ENCODE measurements around the gene CADM1. TPM values are rescaled to one million over a fixed set of nuclear protein-coding genes. Genes with fewer than 3 reads are reported as not detected.

Gene CADM1
- total RNA-seq, 1 donor from 2014 or later, result 35.0 TPM

- Histone ChIP-seq H3K4me3 (ENCODE audit: low read length in 3 of 3) (no peak overlapping the region), H3K27ac (ENCODE audit: low read depth, low read length) (no peak overlapping the region), H3K9ac (ENCODE audit: low read depth in 1 of 3, low read length in 3 of 3) (no peak overlapping the region), H3K4me1 (ENCODE audit: control insufficient read depth in 3 of 3, insufficient read depth in 3 of 3, low read length in 3 of 3) (no peaks in the 10 kb centered on the region), H3K36me3 (ENCODE audit: control insufficient read depth in 3 of 3, insufficient read depth in 3 of 3, low read length in 3 of 3) (no peaks in the 10 kb centered on the region), H3K27me3 (ENCODE audit: control insufficient read depth in 3 of 3, insufficient read depth in 3 of 3, low read length in 3 of 3) (no peaks in the 10 kb centered on the region), H3K9me3 (ENCODE audit: control insufficient read depth in 3 of 3, low read length in 3 of 3) (no peaks in the 10 kb centered on the region)
Observed at GRCh38 chr11:115466122-115466521, 38.1 kb downstream of the CADM1 start.

- Histone ChIP-seq H3K36me3 (ENCODE audit: control insufficient read depth in 3 of 3, insufficient read depth in 3 of 3, low read length in 3 of 3) (no peaks in the 10 kb centered on the region), H3K9me3 (ENCODE audit: control insufficient read depth in 3 of 3, low read length in 3 of 3) (no peaks in the 10 kb centered on the region), H3K9ac (ENCODE audit: low read depth in 1 of 3, low read length in 3 of 3) (no peak overlapping the region), H3K27me3 (ENCODE audit: control insufficient read depth in 3 of 3, insufficient read depth in 3 of 3, low read length in 3 of 3) (no peaks in the 10 kb centered on the region), H3K4me1 (ENCODE audit: control insufficient read depth in 3 of 3, insufficient read depth in 3 of 3, low read length in 3 of 3) (no peaks in the 10 kb centered on the region), H3K27ac (ENCODE audit: low read depth, low read length) (no peak overlapping the region), H3K4me3 (ENCODE audit: low read length in 3 of 3) (no peak overlapping the region)
Observed at GRCh38 chr11:115464269-115464668, 39.9 kb downstream of the CADM1 start.

- Histone ChIP-seq H3K9me3 (ENCODE audit: control insufficient read depth in 3 of 3, low read length in 3 of 3) (no peaks in the 10 kb centered on the region), H3K4me1 (ENCODE audit: control insufficient read depth in 3 of 3, insufficient read depth in 3 of 3, low read length in 3 of 3) (no peaks in the 10 kb centered on the region), H3K36me3 (ENCODE audit: control insufficient read depth in 3 of 3, insufficient read depth in 3 of 3, low read length in 3 of 3) (no peaks in the 10 kb centered on the region), H3K27me3 (ENCODE audit: control insufficient read depth in 3 of 3, insufficient read depth in 3 of 3, low read length in 3 of 3) (no peaks in the 10 kb centered on the region), H3K4me3 (ENCODE audit: low read length in 3 of 3) (no peak overlapping the region), H3K27ac (ENCODE audit: low read depth, low read length) (no peak overlapping the region), H3K9ac (ENCODE audit: low read depth in 1 of 3, low read length in 3 of 3) (no peak overlapping the region)
Observed at GRCh38 chr11:115463606-115464005, 40.6 kb downstream of the CADM1 start.

DNA sequence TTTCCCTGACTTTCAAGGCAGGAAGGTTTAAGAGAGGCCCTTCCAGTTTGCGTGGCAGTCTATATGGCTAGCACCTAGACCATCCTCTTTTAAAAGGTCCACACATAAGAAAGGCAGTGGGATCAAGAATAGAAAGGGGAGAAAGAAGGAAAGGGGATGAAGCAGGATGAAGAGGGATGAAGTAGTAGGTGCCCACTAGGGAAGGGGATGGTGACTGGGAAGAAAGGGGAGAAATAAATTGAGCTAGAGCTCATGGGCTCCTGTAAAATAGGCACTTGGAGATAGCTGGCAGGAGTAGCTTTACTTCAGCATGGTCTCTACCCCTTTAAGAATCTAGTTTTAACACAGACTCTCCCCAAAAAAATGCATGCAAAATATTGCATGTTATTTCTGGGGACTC lies 41.5 kb downstream of the CADM1 start:
- H3K4me1 ChIP-seq (ENCODE audit: control insufficient read depth in 3 of 3, insufficient read depth in 3 of 3, low read length in 3 of 3), result no peaks in the 10 kb centered on the region
- no peaks in the 10 kb centered on the region for H3K36me3 ChIP-seq (ENCODE audit: control insufficient read depth in 3 of 3, insufficient read depth in 3 of 3, low read length in 3 of 3)
- H3K27ac ChIP-seq (ENCODE audit: low read depth, low read length), result no peak overlapping the region
- H3K9me3 ChIP-seq (ENCODE audit: control insufficient read depth in 3 of 3, low read length in 3 of 3), result no peaks in the 10 kb centered on the region
- no peak overlapping the region for H3K9ac ChIP-seq (ENCODE audit: low read depth in 1 of 3, low read length in 3 of 3)
- no peaks in the 10 kb centered on the region for H3K27me3 ChIP-seq (ENCODE audit: control insufficient read depth in 3 of 3, insufficient read depth in 3 of 3, low read length in 3 of 3)
- H3K4me3 ChIP-seq (ENCODE audit: low read length in 3 of 3), result no peak overlapping the region

DNA sequence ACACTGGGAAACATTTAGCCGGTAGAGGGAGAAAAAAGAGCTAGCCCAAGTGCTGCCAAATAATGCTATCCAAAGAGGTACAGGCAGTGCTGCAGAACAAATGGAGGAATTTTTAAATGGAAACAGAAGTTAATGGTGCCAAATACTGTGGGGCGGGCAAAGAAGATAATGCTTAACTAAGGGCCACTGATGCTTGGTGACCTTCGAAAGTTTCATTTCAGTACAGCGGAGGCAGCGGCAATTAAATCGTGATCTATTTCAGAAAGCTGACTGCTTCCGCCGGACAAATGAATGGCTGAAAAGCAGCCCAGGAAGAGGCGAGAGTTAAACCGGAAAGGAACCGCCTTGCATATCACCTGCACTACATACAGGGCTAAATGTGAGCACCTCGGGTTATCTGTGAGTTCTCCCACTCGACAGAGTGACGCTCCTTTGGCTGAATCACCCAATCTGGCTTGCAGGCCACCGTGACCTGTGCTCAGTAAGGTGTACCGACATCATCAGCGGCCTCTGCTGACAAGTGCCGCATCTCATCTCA lies 42.1 kb downstream of the CADM1 start:
- Histone ChIP-seq H3K9ac (ENCODE audit: low read depth in 1 of 3, low read length in 3 of 3) (no peak overlapping the region), H3K27me3 (ENCODE audit: control insufficient read depth in 3 of 3, insufficient read depth in 3 of 3, low read length in 3 of 3) (no peaks in the 10 kb centered on the region), H3K4me1 (ENCODE audit: control insufficient read depth in 3 of 3, insufficient read depth in 3 of 3, low read length in 3 of 3) (no peaks in the 10 kb centered on the region), H3K36me3 (ENCODE audit: control insufficient read depth in 3 of 3, insufficient read depth in 3 of 3, low read length in 3 of 3) (no peaks in the 10 kb centered on the region), H3K4me3 (ENCODE audit: low read length in 3 of 3) (no peak overlapping the region), H3K27ac (ENCODE audit: low read depth, low read length) (no peak overlapping the region), H3K9me3 (ENCODE audit: control insufficient read depth in 3 of 3, low read length in 3 of 3) (no peaks in the 10 kb centered on the region)

DNA sequence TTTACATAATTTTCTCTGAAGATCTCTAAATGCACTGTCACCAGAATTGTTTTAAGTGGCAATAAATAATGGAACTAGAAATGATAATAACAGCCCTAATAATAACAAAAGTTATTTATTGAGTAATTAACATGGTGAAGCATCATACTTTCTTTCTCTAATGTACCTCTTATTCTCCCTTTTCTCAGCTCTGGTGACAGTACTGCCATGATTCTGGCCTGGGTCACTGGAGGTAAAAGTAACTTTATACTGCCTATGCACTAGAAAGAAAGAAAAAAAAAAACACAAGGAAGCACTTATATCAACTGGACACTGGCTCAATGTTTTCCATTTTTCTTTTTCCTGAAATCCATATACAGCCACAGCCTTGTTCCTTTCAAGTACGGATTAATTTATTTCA lies 43.7 kb downstream of the CADM1 start:
- H3K27ac ChIP-seq (ENCODE audit: low read depth, low read length), result no peak overlapping the region
- no peak overlapping the region for H3K4me3 ChIP-seq (ENCODE audit: low read length in 3 of 3)
- H3K9ac ChIP-seq (ENCODE audit: low read depth in 1 of 3, low read length in 3 of 3), result no peak overlapping the region
- H3K9me3 ChIP-seq (ENCODE audit: control insufficient read depth in 3 of 3, low read length in 3 of 3), result no peaks in the 10 kb centered on the region
- H3K36me3 ChIP-seq (ENCODE audit: control insufficient read depth in 3 of 3, insufficient read depth in 3 of 3, low read length in 3 of 3), result no peaks in the 10 kb centered on the region
- H3K4me1 ChIP-seq (ENCODE audit: control insufficient read depth in 3 of 3, insufficient read depth in 3 of 3, low read length in 3 of 3), result peaks cover 0 to 3% (median 0%) of the 10 kb centered on the region in 3 donors
- no peaks in the 10 kb centered on the region for H3K27me3 ChIP-seq (ENCODE audit: control insufficient read depth in 3 of 3, insufficient read depth in 3 of 3, low read length in 3 of 3)

DNA sequence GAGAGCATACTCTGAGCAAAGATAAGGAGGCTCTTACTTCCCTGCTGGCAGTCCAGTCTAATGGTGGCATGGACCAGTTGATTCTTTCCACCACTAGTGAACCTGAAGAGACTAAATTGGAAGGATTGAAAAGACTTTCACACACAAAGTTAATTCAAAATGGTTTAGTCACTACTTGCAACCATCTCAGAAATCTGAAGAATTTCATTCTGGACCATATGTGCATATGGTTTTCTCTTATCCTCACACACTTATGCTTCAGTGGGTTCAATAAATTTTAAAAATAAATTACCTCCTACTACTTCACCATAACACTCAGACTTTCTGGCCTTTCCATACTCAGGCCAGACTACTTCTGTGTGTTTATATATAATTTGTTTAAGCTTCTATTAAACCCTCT lies 44.7 kb downstream of the CADM1 start:
- Histone ChIP-seq H3K9ac (ENCODE audit: low read depth in 1 of 3, low read length in 3 of 3) (no peak overlapping the region), H3K27ac (ENCODE audit: low read depth, low read length) (no peak overlapping the region), H3K4me1 (ENCODE audit: control insufficient read depth in 3 of 3, insufficient read depth in 3 of 3, low read length in 3 of 3) (peaks cover 0 to 3% (median 0%) of the 10 kb centered on the region in 3 donors), H3K9me3 (ENCODE audit: control insufficient read depth in 3 of 3, low read length in 3 of 3) (no peaks in the 10 kb centered on the region), H3K36me3 (ENCODE audit: control insufficient read depth in 3 of 3, insufficient read depth in 3 of 3, low read length in 3 of 3) (no peaks in the 10 kb centered on the region), H3K27me3 (ENCODE audit: control insufficient read depth in 3 of 3, insufficient read depth in 3 of 3, low read length in 3 of 3) (no peaks in the 10 kb centered on the region), H3K4me3 (ENCODE audit: low read length in 3 of 3) (no peak overlapping the region)

DNA sequence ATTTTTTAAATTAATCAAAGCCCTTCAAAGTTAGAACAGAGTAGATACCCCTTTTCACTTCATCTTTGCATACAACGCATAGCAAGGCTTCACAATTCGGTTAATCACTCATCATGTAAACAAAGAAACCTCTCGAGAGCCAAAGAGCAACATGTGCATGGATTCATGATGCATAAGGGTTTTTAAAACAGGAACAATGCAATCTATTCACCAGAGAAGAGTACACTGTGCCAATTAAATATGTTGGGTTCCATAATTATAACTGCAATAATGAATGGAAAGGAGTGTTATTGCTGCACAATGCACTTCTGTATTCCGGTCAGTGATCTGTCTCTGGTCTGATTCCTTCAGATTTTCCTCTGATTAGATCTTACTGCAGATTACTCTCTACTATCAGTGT lies 45.3 kb downstream of the CADM1 start:
- Histone ChIP-seq H3K4me1 (ENCODE audit: control insufficient read depth in 3 of 3, insufficient read depth in 3 of 3, low read length in 3 of 3) (peaks cover 0 to 3% (median 0%) of the 10 kb centered on the region in 3 donors), H3K4me3 (ENCODE audit: low read length in 3 of 3) (no peak overlapping the region), H3K36me3 (ENCODE audit: control insufficient read depth in 3 of 3, insufficient read depth in 3 of 3, low read length in 3 of 3) (no peaks in the 10 kb centered on the region), H3K9ac (ENCODE audit: low read depth in 1 of 3, low read length in 3 of 3) (no peak overlapping the region), H3K27ac (ENCODE audit: low read depth, low read length) (no peak overlapping the region), H3K27me3 (ENCODE audit: control insufficient read depth in 3 of 3, insufficient read depth in 3 of 3, low read length in 3 of 3) (no peaks in the 10 kb centered on the region), H3K9me3 (ENCODE audit: control insufficient read depth in 3 of 3, low read length in 3 of 3) (no peaks in the 10 kb centered on the region)

DNA sequence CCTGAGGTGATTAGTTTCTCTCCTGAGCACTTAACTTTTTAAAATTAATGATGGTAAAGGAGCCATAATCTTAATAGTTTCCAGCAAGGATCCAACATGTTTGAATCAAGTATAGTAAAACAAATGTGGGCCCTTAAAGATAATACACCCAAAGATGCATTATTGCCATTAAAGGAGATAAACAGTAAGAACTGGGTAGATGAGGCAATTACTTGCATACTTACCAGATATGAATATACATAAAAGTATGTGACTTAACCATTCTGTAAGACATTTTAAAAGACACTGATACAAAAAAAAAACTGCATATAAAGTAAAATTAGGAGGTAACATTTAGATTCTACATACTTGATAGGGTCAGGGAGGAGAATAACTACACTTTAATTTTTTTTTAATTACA lies 48.2 kb downstream of the CADM1 start:
- H3K9ac ChIP-seq (ENCODE audit: low read depth in 1 of 3, low read length in 3 of 3), result no peak overlapping the region
- no peak overlapping the region for H3K27ac ChIP-seq (ENCODE audit: low read depth, low read length)
- H3K4me3 ChIP-seq (ENCODE audit: low read length in 3 of 3), result no peak overlapping the region
- peaks cover 2 to 9% (median 6%) of the 10 kb centered on the region in 3 donors for H3K4me1 ChIP-seq (ENCODE audit: control insufficient read depth in 3 of 3, insufficient read depth in 3 of 3, low read length in 3 of 3)
- H3K9me3 ChIP-seq (ENCODE audit: control insufficient read depth in 3 of 3, low read length in 3 of 3), result no peaks in the 10 kb centered on the region
- H3K27me3 ChIP-seq (ENCODE audit: control insufficient read depth in 3 of 3, insufficient read depth in 3 of 3, low read length in 3 of 3), result no peaks in the 10 kb centered on the region
- no peaks in the 10 kb centered on the region for H3K36me3 ChIP-seq (ENCODE audit: control insufficient read depth in 3 of 3, insufficient read depth in 3 of 3, low read length in 3 of 3)

DNA sequence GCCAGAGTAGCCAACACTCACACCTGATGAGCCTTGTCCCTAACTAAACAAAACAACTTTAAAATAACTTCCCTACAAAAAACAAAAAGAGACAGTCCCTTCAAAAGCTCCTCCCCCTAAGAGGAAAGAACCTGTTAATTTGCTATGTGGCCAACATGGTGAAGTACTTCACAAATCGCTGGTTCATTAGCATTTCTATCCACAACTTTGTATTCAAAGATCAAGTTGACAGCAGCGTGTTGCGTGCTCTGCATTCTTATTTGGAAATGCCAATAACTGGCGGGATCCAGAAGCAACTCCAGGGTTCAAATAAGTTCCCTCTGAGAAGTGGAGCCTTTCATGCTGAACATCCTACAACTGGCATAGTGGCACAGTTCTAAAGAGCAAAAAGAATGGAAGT lies 48.6 kb downstream of the CADM1 start:
- no peak overlapping the region for H3K4me3 ChIP-seq (ENCODE audit: low read length in 3 of 3)
- H3K9me3 ChIP-seq (ENCODE audit: control insufficient read depth in 3 of 3, low read length in 3 of 3), result no peaks in the 10 kb centered on the region
- H3K27ac ChIP-seq (ENCODE audit: low read depth, low read length), result no peak overlapping the region
- no peak overlapping the region for H3K9ac ChIP-seq (ENCODE audit: low read depth in 1 of 3, low read length in 3 of 3)
- H3K36me3 ChIP-seq (ENCODE audit: control insufficient read depth in 3 of 3, insufficient read depth in 3 of 3, low read length in 3 of 3), result no peaks in the 10 kb centered on the region
- H3K4me1 ChIP-seq (ENCODE audit: control insufficient read depth in 3 of 3, insufficient read depth in 3 of 3, low read length in 3 of 3), result peaks cover 2 to 11% (median 6%) of the 10 kb centered on the region in 3 donors
- no peaks in the 10 kb centered on the region for H3K27me3 ChIP-seq (ENCODE audit: control insufficient read depth in 3 of 3, insufficient read depth in 3 of 3, low read length in 3 of 3)

- no peaks in the 10 kb centered on the region for H3K9me3 ChIP-seq (ENCODE audit: control insufficient read depth in 3 of 3, low read length in 3 of 3)
- H3K36me3 ChIP-seq (ENCODE audit: control insufficient read depth in 3 of 3, insufficient read depth in 3 of 3, low read length in 3 of 3), result no peaks in the 10 kb centered on the region
- no peak overlapping the region for H3K27ac ChIP-seq (ENCODE audit: low read depth, low read length)
- H3K9ac ChIP-seq (ENCODE audit: low read depth in 1 of 3, low read length in 3 of 3), result no peak overlapping the region
- H3K4me3 ChIP-seq (ENCODE audit: low read length in 3 of 3), result no peak overlapping the region
- no peaks in the 10 kb centered on the region for H3K27me3 ChIP-seq (ENCODE audit: control insufficient read depth in 3 of 3, insufficient read depth in 3 of 3, low read length in 3 of 3)
- H3K4me1 ChIP-seq (ENCODE audit: control insufficient read depth in 3 of 3, insufficient read depth in 3 of 3, low read length in 3 of 3), result peaks cover 2 to 11% (median 6%) of the 10 kb centered on the region in 3 donors
Observed at GRCh38 chr11:115454525-115454924, 49.7 kb downstream of the CADM1 start.
